Naive thymus-derived CD4-positive, alpha-beta T cell (primary cell): ENCODE results near the gene TMEM132C. TPM values are rescaled to one million over a fixed set of nuclear protein-coding genes. Genes with fewer than 3 reads are reported as not detected.

Experiments used
- ATAC-seq: fragments of 150-1000 bp; cut with Tn5 transposase; 2 replicates; pipeline ENCODE4 v1.10.0; 2021; ENCODE audit warnings: mild to moderate bottlenecking, moderate library complexity
- CTCF ChIA-PET: fragments of 350-600 bp; sonication (Branson Sonifier 250); formaldehyde crosslinking; loops from one replicate; lab custom pipeline; 2021; ENCODE audit warnings: antibody characterized with exemption; lab: Charles Lee
- POLR2A ChIA-PET: fragments of 350-600 bp; sonication (Branson Sonifier 250); formaldehyde crosslinking; loops from one replicate; lab custom pipeline; 2021; ENCODE audit warnings: antibody characterized with exemption, inconsistent platforms; lab: Charles Lee
- DNase-seq, 9 donors: peaks; one replicate each; pipeline versions ENCODE4 v3.0.0 to v3.0.0-alpha.2; 2020 to 2022; ENCODE audit warnings: mixed read lengths in 1 of 9
- H3K27ac ChIP-seq: one replicate; pipeline ENCODE4 v1.7.0; 2013; ENCODE audit warnings: mild to moderate bottlenecking, low read depth, low read length, moderate library complexity
- H3K27me3 ChIP-seq, 2 donors: one replicate each; pipeline ENCODE4 v1.7.0; 2013; ENCODE audit warnings: low read length in 2 of 2, mild to moderate bottlenecking in 2 of 2, moderate library complexity in 2 of 2; ENCODE audit not compliant: control insufficient read depth in 2 of 2, insufficient read depth in 2 of 2
- H3K36me3 ChIP-seq, 3 experiments: 1 replicate in 2 of 3; 2 replicates in 1 of 3; pipeline ENCODE4 v1.7.0; 2013; ENCODE audit warnings: low read length in 3 of 3, mild to moderate bottlenecking in 3 of 3, moderate library complexity in 1 of 3; ENCODE audit not compliant: insufficient read depth in 3 of 3, control insufficient read depth in 2 of 3
- H3K4me1 ChIP-seq, 2 donors: one replicate each; pipeline ENCODE4 v1.7.0; 2013; ENCODE audit warnings: low read length in 2 of 2, mild to moderate bottlenecking in 2 of 2, moderate library complexity in 1 of 2; ENCODE audit not compliant: control insufficient read depth in 2 of 2, insufficient read depth in 2 of 2
- H3K4me3 ChIP-seq: 2 replicates; pipeline ENCODE4 v1.7.0; 2013; ENCODE audit warnings: mild to moderate bottlenecking, low read length
- H3K9me3 ChIP-seq, 3 experiments: 1 replicate in 2 of 3; 2 replicates in 1 of 3; pipeline ENCODE4 v1.7.0; 2013; ENCODE audit warnings: low read length in 3 of 3; ENCODE audit not compliant: control insufficient read depth in 2 of 3
- H3K27ac Mint-ChIP-seq, 9 donors: one replicate each; pipeline ENCODE4 v1.8.0; 2020 to 2022; ENCODE audit warnings: mixed read lengths in 9 of 9, mild to moderate bottlenecking in 8 of 9, moderate library complexity in 5 of 9, inconsistent platforms in 2 of 9
- H3K27me3 Mint-ChIP-seq, 5 donors: one replicate each; pipeline ENCODE4 v1.8.0; 2021 to 2022; ENCODE audit warnings: mixed read lengths in 5 of 5, mild to moderate bottlenecking in 1 of 5
- H3K36me3 Mint-ChIP-seq, 5 donors: one replicate each; pipeline ENCODE4 v1.8.0; 2020 to 2022; ENCODE audit warnings: mixed read lengths in 5 of 5, mild to moderate bottlenecking in 3 of 5, inconsistent platforms in 1 of 5
- H3K4me1 Mint-ChIP-seq, 7 donors: one replicate each; pipeline ENCODE4 v1.8.0; 2020 to 2022; ENCODE audit warnings: mixed read lengths in 7 of 7, mild to moderate bottlenecking in 3 of 7, inconsistent platforms in 1 of 7
- H3K4me3 Mint-ChIP-seq, 10 donors: one replicate each; pipeline ENCODE4 v1.8.0; 2020 to 2022; ENCODE audit warnings: mild to moderate bottlenecking in 10 of 10, mixed read lengths in 10 of 10, moderate library complexity in 6 of 10, inconsistent platforms in 2 of 10
- H3K9me3 Mint-ChIP-seq, 11 donors: one replicate each; pipeline ENCODE4 v1.8.0; 2020 to 2022; ENCODE audit warnings: mixed read lengths in 11 of 11, mild to moderate bottlenecking in 4 of 11, inconsistent platforms in 1 of 11, moderate library complexity in 1 of 11
- intact Hi-C, 2 donors: fragments of 100-400 bp; cut with micrococcal nuclease; formaldehyde crosslinking; loops; one replicate each; pipeline ENCODE4 v1.15.1; 2023
- polyA plus RNA-seq, 2 donors: library from polyadenylated mRNA; unstranded; fragments of 300-500 nt; fragmentation: Illumina TruSeq; gene quantifications; one replicate each; pipeline ENCODE4 v1.2.3, GENCODE V29; 2021
- total RNA-seq, 6 experiments: library from RNA in 5 of 6; stranded (reverse) in 5 of 6; gene quantifications; 1 replicate in 5 of 6; 2 replicates in 1 of 6; pipeline ENCODE4 v1.2.3 and lab custom pipeline; 2021 to 2026

TMEM132C gene
- total and polyA plus RNA-seq, 7 experiments from 2014 or later: not detected

- no peaks in the 10 kb centered on the region for H3K4me1 Mint-ChIP-seq
- DNase-seq (no peak), ATAC-seq (no peak)
- no peak overlapping the region for H3K27ac ChIP-seq
- peaks cover 0 to 29% (median 11%) of the 10 kb centered on the region in 5 donors for H3K27me3 Mint-ChIP-seq
- POLR2A ChIA-PET: no interaction called here
- H3K27me3 ChIP-seq: no peaks in the 10 kb centered on the region
- CTCF ChIA-PET: no interaction called here
- H3K9me3 Mint-ChIP-seq: peaks cover 0 to 17% (median 2%) of the 10 kb centered on the region in 11 donors
- no peak overlapping the region for H3K4me3 ChIP-seq
- H3K27ac Mint-ChIP-seq: no peak overlapping the region
- H3K4me3 Mint-ChIP-seq: no peak overlapping the region
- H3K36me3 ChIP-seq: no peaks in the 10 kb centered on the region
- H3K9me3 ChIP-seq: no peaks in the 10 kb centered on the region
- intact Hi-C loops: no loop called here
- no peaks in the 10 kb centered on the region for H3K36me3 Mint-ChIP-seq
- no peaks in the 10 kb centered on the region for H3K4me1 ChIP-seq
These were observed 69.5 kb downstream of the TMEM132C start for GRCh38 chr12:128336204-128337070.

GRCh38 chr12:128337071-128337345, 70.0 kb downstream of the TMEM132C start:
- Mint-ChIP-seq H3K27ac (no peak overlapping the region), H3K4me3 (no peak overlapping the region), H3K4me1 (no peaks in the 10 kb centered on the region), H3K36me3 (no peaks in the 10 kb centered on the region), H3K9me3 (peaks cover 0 to 20% (median 1%) of the 10 kb centered on the region in 11 donors), H3K27me3 (peaks cover 0 to 29% (median 11%) of the 10 kb centered on the region in 5 donors)
- POLR2A ChIA-PET: no interaction called here
- ATAC-seq (no peak), DNase-seq (no peak)
- no peaks in the 10 kb centered on the region for H3K27me3 ChIP-seq
- intact Hi-C loops: no loop called here
- H3K4me1 ChIP-seq: no peaks in the 10 kb centered on the region
- H3K27ac ChIP-seq: no peak overlapping the region
- H3K4me3 ChIP-seq: no peak overlapping the region
- no peaks in the 10 kb centered on the region for H3K9me3 ChIP-seq
- CTCF ChIA-PET: no interaction called here
- H3K36me3 ChIP-seq: no peaks in the 10 kb centered on the region

- H3K9me3 Mint-ChIP-seq: peaks cover 0 to 20% (median 1%) of the 10 kb centered on the region in 11 donors
- intact Hi-C loops: no loop called here
These were observed 70.6 kb downstream of the TMEM132C start for GRCh38 chr12:128337431-128338170.

GRCh38 chr12:128338386-128339125, 71.6 kb downstream of the TMEM132C start:
- no peaks in the 10 kb centered on the region for H3K27me3 ChIP-seq
- Mint-ChIP-seq H3K4me1 (no peaks in the 10 kb centered on the region), H3K27me3 (peaks cover 0 to 29% (median 11%) of the 10 kb centered on the region in 5 donors), H3K9me3 (peaks cover 0 to 20% (median 1%) of the 10 kb centered on the region in 11 donors), H3K4me3 (no peak overlapping the region), H3K27ac (no peak overlapping the region), H3K36me3 (no peaks in the 10 kb centered on the region)
- H3K4me3 ChIP-seq: no peak overlapping the region
- ATAC-seq: no peak
- DNase-seq: no peak
- ChIA-PET POLR2A (no interaction called here), CTCF (no interaction called here)
- H3K36me3 ChIP-seq: no peaks in the 10 kb centered on the region
- no peak overlapping the region for H3K27ac ChIP-seq
- intact Hi-C loops: no loop called here
- H3K4me1 ChIP-seq: no peaks in the 10 kb centered on the region
- no peaks in the 10 kb centered on the region for H3K9me3 ChIP-seq

More at GRCh38 chr12:128337431-128338170, 70.6 kb downstream of the TMEM132C start:
- H3K27me3 Mint-ChIP-seq: peaks cover 0 to 29% (median 11%) of the 10 kb centered on the region in 5 donors
- H3K4me1 Mint-ChIP-seq: no peaks in the 10 kb centered on the region
- CTCF ChIA-PET: no interaction called here
- Histone ChIP-seq H3K9me3 (no peaks in the 10 kb centered on the region), H3K36me3 (no peaks in the 10 kb centered on the region), H3K4me3 (no peak overlapping the region), H3K4me1 (no peaks in the 10 kb centered on the region), H3K27me3 (no peaks in the 10 kb centered on the region), H3K27ac (no peak overlapping the region)
- H3K4me3 Mint-ChIP-seq: no peak overlapping the region
- POLR2A ChIA-PET: no interaction called here
- H3K36me3 Mint-ChIP-seq: no peaks in the 10 kb centered on the region
- DNase-seq: no peak
- ATAC-seq: no peak
- no peak overlapping the region for H3K27ac Mint-ChIP-seq

DNA sequence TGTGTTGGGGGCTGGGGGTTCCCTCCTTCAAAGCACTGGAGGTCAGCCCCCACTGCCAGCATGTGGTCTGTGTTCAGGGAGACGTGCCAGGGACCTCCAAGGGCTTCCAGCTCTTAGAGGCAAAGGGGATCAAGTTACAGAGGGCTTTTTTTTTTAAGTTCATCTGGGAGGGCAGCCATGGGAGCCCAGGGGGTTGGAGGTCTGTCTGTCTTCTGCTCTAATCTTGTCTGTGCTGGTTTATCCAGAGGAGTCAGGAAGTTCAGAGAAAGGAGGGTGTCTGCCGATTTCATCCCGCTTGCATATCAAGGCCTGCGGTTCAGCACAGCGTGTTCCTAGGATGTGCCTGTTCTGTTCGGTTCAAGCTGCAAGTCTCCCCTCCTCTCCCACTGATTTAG, 72.2 kb downstream of the TMEM132C start:
- intact Hi-C loops: no loop called here
- ChIA-PET CTCF (no interaction called here), POLR2A (no interaction called here)
- Mint-ChIP-seq H3K9me3 (peaks cover 0 to 20% (median 1%) of the 10 kb centered on the region in 11 donors), H3K4me1 (no peaks in the 10 kb centered on the region), H3K36me3 (no peaks in the 10 kb centered on the region), H3K27me3 (peaks cover 0 to 29% (median 11%) of the 10 kb centered on the region in 5 donors), H3K4me3 (no peak overlapping the region), H3K27ac (no peak overlapping the region)
- DNase-seq (no peak), ATAC-seq (no peak)
- no peaks in the 10 kb centered on the region for H3K27me3 ChIP-seq
- no peaks in the 10 kb centered on the region for H3K4me1 ChIP-seq
- H3K27ac ChIP-seq: no peak overlapping the region
- no peaks in the 10 kb centered on the region for H3K36me3 ChIP-seq
- no peak overlapping the region for H3K4me3 ChIP-seq
- no peaks in the 10 kb centered on the region for H3K9me3 ChIP-seq

GRCh38 chr12:128339631-128340030, 72.7 kb downstream of the TMEM132C start:
- Histone ChIP-seq H3K4me1 (no peaks in the 10 kb centered on the region), H3K9me3 (no peaks in the 10 kb centered on the region), H3K27me3 (no peaks in the 10 kb centered on the region), H3K27ac (no peak overlapping the region), H3K4me3 (no peak overlapping the region), H3K36me3 (no peaks in the 10 kb centered on the region)
- H3K4me1 Mint-ChIP-seq: no peaks in the 10 kb centered on the region
- H3K36me3 Mint-ChIP-seq: no peaks in the 10 kb centered on the region
- ChIA-PET POLR2A (no interaction called here), CTCF (no interaction called here)
- peaks cover 0 to 29% (median 11%) of the 10 kb centered on the region in 5 donors for H3K27me3 Mint-ChIP-seq
- H3K9me3 Mint-ChIP-seq: peaks cover 0 to 20% (median 4%) of the 10 kb centered on the region in 11 donors
- DNase-seq (no peak), ATAC-seq (no peak)
- no peak overlapping the region for H3K27ac Mint-ChIP-seq
- intact Hi-C loops: no loop called here
- no peak overlapping the region for H3K4me3 Mint-ChIP-seq
